Natural killer cell treated with Interleukin-12 subunit alpha and Interleukin-12 subunit beta and Interleukin-15 and Interleukin-18, amount 100 ng/mL, for 72 hours (primary cell): ENCODE measurements around the gene TPK1. TPM values are rescaled to one million over a fixed set of nuclear protein-coding genes. Genes with fewer than 3 reads are reported as not detected.
A peak's percentile ranks its signal among the peaks of the same experiment; 100 is the strongest.
"Not testable (repeated sequence)": the region's sequence is repeated elsewhere in the genome, so short reads cannot be mapped to it uniquely, and the experiment has no call there.

Experiments
- ATAC-seq, 2 donors: fragments of 150-1000 bp; cut with Tn5 transposase in 1 of 2; sonication (Bioruptor Pico), chemical (Tn5 transposase) in 1 of 2; 2 replicates each; pipeline ENCODE4 v1.10.0; 2021
- DNase-seq: peaks from one replicate; pipeline ENCODE4 v3.0.0; 2022; ENCODE audit warnings: low spot score
- H3K27ac Mint-ChIP-seq, 2 donors: 1 replicate in 1 of 2; 2 replicates in 1 of 2; pipeline ENCODE4 v1.8.0; 2022; ENCODE audit warnings: mixed read lengths in 2 of 2, mild to moderate bottlenecking in 1 of 2, moderate library complexity in 1 of 2
- H3K27me3 Mint-ChIP-seq, 2 donors: 1 replicate in 1 of 2; 2 replicates in 1 of 2; pipeline ENCODE4 v1.8.0; 2022; ENCODE audit warnings: mixed read lengths in 2 of 2
- H3K36me3 Mint-ChIP-seq: one replicate; pipeline ENCODE4 v1.8.0; 2022; ENCODE audit warnings: mixed read lengths
- H3K4me1 Mint-ChIP-seq, 2 donors: 1 replicate in 1 of 2; 2 replicates in 1 of 2; pipeline ENCODE4 v1.8.0; 2022; ENCODE audit warnings: low read depth in 2 of 2, mixed read lengths in 2 of 2, mild to moderate bottlenecking in 1 of 2
- H3K4me3 Mint-ChIP-seq: one replicate; pipeline ENCODE4 v1.8.0; 2022; ENCODE audit warnings: mixed read lengths
- H3K9me3 Mint-ChIP-seq: 2 replicates; pipeline ENCODE4 v1.8.0; 2022; ENCODE audit warnings: mixed read lengths
- total RNA-seq, 2 donors: library from RNA; stranded (reverse); gene quantifications; one replicate each; pipeline ENCODE4 v1.2.3, GENCODE V29; 2022

TPK1 gene
- total RNA-seq, 2 donors from 2014 or later, result 10.7 to 13.0 TPM

DNA sequence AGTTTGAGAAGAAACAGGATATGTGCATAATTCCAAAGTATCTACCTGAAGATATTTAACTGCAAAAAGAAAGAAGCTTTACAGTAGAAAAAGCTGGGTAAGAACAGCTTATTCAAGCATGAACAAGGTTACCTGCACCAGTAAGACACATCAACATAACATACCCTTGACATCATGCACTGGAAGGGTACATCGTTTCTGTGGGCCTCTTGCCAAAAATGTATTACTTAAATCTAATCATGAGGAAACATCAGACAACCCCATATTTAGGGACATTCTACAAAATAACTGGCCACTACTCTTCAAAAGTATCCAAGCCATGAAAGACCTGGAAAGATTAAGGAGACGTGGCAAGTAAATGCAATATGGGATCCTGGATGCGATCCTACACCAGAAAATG is 18.9 kb downstream of the TPK1 start:
- Mint-ChIP-seq H3K4me1 (peaks cover 36 to 41% of the 10 kb centered on the region in 2 donors), H3K4me3 (no peak overlapping the region), H3K27me3 (no peaks in the 10 kb centered on the region), H3K36me3 (no peaks in the 10 kb centered on the region), H3K9me3 (no peaks in the 10 kb centered on the region), H3K27ac (no peak overlapping the region)
- DNase-seq (no peak), ATAC-seq (no peak)

DNA sequence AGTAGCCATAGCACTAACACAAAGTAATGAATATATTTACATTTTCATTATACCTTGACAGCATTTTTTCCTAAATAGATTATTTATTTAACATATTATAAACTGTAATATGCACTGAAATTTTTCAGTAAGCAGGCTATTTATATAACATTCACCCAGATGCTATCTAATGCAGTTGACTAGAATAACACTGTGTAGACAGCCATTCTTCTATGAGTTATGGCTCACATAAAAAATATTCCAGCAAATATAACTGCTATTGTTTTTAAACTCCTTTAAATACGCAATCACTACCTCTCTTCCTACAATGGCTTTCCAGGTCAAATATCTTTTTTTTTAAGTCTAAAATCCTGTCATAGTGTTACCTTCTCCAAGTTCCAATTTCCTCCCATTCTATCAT is 21.6 kb downstream of the TPK1 start:
- no peaks in the 10 kb centered on the region for H3K9me3 Mint-ChIP-seq
- H3K36me3 Mint-ChIP-seq, result no peaks in the 10 kb centered on the region
- ATAC-seq, result no peak
- H3K4me3 Mint-ChIP-seq, result no peak overlapping the region
- no peaks in the 10 kb centered on the region for H3K27me3 Mint-ChIP-seq
- H3K27ac Mint-ChIP-seq, result peak overlapping the region in 1 of 2 donors; percentile 42
- peaks cover 29 to 34% of the 10 kb centered on the region in 2 donors for H3K4me1 Mint-ChIP-seq
- no peak for DNase-seq

GRCh38 chr7:144812379-144813283 is 23.2 kb downstream of the TPK1 start:
- DNase-seq, result no peak
- ATAC-seq, result peak; percentile 86
- Mint-ChIP-seq H3K27me3 (no peaks in the 10 kb centered on the region), H3K36me3 (no peaks in the 10 kb centered on the region), H3K27ac (peak overlapping the region; percentile 89 to 96), H3K9me3 (no peaks in the 10 kb centered on the region), H3K4me3 (peak overlapping the region; percentile 82), H3K4me1 (peaks cover 18 to 28% of the 10 kb centered on the region in 2 donors)

DNA sequence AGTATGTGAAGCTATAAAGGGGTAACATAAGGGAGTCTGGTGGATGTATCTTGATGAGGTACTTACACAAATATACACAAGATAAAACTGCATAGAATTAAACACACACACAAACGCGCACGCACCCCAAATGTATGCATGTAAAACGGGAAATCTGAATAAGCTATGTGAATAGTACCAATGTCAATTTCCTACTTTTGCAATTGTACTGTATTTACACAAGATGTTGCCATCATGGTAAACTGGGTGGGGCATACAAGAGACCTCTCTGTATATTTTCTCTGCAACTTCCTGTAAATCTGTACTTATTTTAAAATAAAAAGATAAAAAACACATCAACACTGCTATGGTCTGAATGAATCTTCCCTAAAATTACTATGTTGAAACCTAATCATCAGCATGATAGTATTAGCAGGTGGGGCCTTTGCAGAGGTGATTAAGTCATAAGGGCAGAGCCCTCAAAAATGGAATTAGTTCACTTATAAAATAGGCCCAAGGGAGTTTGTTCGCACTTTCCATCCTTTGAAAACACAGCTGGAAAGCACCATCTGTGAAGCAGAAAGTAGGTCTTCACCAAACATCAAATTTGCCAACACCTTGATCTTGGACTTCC is 30.1 kb downstream of the TPK1 start:
- Mint-ChIP-seq H3K36me3 (peaks cover 5% of the 10 kb centered on the region), H3K27ac (no peak overlapping the region), H3K9me3 (no peaks in the 10 kb centered on the region), H3K27me3 (no peaks in the 10 kb centered on the region), H3K4me3 (no peak overlapping the region), H3K4me1 (peaks cover 6 to 9% of the 10 kb centered on the region in 2 donors)
- DNase-seq (no peak), ATAC-seq (no peak)

DNA sequence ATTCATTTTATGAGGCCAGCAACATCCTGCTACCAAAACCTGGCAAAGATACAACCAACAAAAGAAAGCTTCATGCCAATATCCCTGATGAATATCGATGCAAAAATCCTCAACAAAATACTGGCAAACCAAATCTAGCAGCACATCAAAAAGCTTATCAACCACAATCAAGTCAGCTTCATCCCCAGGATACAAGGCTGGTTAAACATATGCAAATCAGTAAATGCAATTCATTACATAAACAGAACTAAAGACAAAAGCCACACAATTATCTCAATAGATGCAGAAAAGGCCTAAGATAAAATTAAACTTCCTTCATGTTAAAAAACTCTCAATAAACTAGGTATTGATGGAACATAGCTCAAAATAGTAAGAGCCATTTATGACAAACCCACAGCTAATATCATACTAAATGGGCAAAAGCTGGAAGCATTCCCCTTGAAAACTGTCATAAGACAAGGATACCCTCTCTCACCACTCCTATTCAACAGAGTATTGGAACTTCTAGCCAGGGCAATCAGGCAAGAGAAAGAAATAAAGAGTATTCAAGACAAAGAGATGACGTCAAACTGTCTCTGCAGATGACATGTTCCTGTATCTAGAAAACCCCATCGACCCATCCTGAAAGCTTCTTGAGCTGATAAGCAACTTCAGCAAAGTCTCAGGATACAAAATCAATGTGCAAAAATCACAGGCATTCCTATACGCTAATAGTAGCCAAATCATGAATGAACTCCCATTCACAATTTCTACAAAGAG is 35.0 kb downstream of the TPK1 start:
- not testable (repeated sequence) for H3K9me3 Mint-ChIP-seq, ATAC-seq, H3K27ac Mint-ChIP-seq, H3K4me3 Mint-ChIP-seq, DNase-seq, H3K27me3 Mint-ChIP-seq
- peaks cover 19% of the 10 kb centered on the region for H3K36me3 Mint-ChIP-seq
- peaks cover 0 to 15% of the 10 kb centered on the region in 2 donors for H3K4me1 Mint-ChIP-seq

GRCh38 chr7:144796919-144797318 is 38.9 kb downstream of the TPK1 start:
- ATAC-seq (no peak), DNase-seq (no peak)
- H3K27ac Mint-ChIP-seq, result no peak overlapping the region
- H3K36me3 Mint-ChIP-seq, result peaks cover 15% of the 10 kb centered on the region
- no peaks in the 10 kb centered on the region for H3K27me3 Mint-ChIP-seq
- H3K4me1 Mint-ChIP-seq, result peaks cover 0 to 13% of the 10 kb centered on the region in 2 donors
- H3K9me3 Mint-ChIP-seq, result peaks cover 3% of the 10 kb centered on the region
- no peak overlapping the region for H3K4me3 Mint-ChIP-seq

DNA sequence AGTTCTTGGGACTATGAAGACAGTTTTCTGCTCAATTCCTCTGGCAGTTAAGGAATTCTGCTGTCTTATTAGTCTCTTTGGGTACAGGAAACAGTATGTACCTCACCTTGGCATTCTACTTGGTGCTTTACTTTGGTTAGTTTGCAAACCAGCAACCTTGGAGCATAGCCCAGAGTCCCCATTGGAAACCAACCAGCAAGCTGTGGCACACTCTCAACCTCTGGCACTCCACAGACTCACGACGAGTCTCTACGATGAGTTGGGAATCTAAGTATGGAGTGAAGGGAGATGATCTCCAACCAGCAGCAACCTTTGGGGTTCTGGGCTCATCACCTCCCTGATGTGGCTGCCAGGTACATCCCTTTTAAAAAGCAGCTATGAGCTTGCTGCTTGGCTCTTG is 43.8 kb downstream of the TPK1 start:
- Mint-ChIP-seq H3K4me1 (peaks cover 0 to 5% of the 10 kb centered on the region in 2 donors), H3K9me3 (no peaks in the 10 kb centered on the region), H3K27me3 (no peaks in the 10 kb centered on the region), H3K4me3 (no peak overlapping the region), H3K36me3 (no peaks in the 10 kb centered on the region), H3K27ac (no peak overlapping the region)
- DNase-seq (no peak), ATAC-seq (no peak)

DNA sequence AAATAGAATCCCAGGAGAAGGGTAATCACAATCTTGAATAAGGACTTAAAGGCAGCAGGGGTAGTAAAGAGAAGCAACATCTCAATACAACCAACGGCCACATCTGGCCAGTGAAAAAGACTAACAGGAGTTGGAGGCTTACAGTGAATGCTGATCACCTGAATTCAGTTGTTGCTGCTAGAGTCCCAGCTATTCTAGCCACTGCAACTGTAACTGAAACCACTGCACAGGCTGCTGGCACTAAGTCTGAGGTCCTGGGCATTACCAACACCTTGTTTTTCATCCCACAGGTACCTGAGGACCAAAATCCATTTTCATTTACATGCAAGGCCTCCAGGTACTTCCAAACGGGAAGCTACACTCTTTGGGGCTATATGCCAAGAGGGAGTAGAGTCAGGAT is 44.4 kb downstream of the TPK1 start:
- H3K9me3 Mint-ChIP-seq, result no peaks in the 10 kb centered on the region
- no peak overlapping the region for H3K27ac Mint-ChIP-seq
- peaks cover 0 to 8% of the 10 kb centered on the region in 2 donors for H3K4me1 Mint-ChIP-seq
- H3K27me3 Mint-ChIP-seq, result no peaks in the 10 kb centered on the region
- ATAC-seq (no peak), DNase-seq (no peak)
- H3K4me3 Mint-ChIP-seq, result no peak overlapping the region
- no peaks in the 10 kb centered on the region for H3K36me3 Mint-ChIP-seq

DNA sequence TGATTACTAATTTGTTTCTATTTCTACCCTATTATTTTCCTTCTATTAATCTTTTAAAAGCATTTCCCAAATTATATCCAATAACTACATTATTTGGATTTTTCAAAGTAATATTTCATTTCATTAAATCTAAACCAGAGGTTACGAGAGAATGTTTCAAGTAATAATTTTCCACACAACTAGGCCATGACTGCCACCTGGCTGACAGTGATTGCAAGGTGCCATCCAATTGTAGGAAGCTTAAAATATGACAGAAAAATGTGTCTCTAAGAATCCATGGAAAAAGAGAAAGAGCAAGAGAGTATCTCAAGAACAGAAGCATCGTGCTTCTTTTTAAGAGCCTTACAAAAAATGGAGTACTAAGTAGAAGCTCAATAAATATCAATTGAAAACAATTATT is 48.7 kb downstream of the TPK1 start:
- DNase-seq, result no peak
- no peaks in the 10 kb centered on the region for H3K9me3 Mint-ChIP-seq

DNA sequence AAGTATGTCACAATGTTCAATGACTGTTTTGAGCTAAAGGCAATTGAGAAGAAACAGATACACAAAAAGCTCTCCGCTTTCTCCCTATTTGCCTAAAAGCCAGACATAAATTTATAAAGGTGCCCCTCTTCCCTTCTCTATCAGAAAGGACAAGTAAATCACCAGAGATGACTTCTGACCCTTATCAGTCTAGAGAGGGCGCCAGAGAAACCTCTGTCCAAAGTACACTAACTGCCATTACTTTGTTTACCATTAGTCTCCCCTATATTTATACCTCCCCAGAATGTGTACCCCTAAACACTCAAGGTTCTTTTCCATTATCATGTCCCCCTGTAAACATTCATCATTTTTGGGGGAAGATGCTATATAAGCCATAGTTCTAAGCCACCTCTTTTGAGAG is 49.3 kb downstream of the TPK1 start:
- Mint-ChIP-seq H3K36me3 (no peaks in the 10 kb centered on the region), H3K27me3 (no peaks in the 10 kb centered on the region), H3K9me3 (no peaks in the 10 kb centered on the region), H3K4me3 (no peak overlapping the region), H3K4me1 (peaks cover 5 to 8% of the 10 kb centered on the region in 2 donors), H3K27ac (peak overlapping the region in 1 of 2 donors; percentile 58)
- ATAC-seq (no peak), DNase-seq (no peak)

More for the DNA sequence above, 48.7 kb downstream of the TPK1 start:
- no peak for ATAC-seq
- Mint-ChIP-seq H3K27ac (peak overlapping the region in 1 of 2 donors; percentile 58), H3K4me1 (peaks cover 5 to 8% of the 10 kb centered on the region in 2 donors), H3K27me3 (no peaks in the 10 kb centered on the region), H3K4me3 (no peak overlapping the region), H3K36me3 (no peaks in the 10 kb centered on the region)

DNA sequence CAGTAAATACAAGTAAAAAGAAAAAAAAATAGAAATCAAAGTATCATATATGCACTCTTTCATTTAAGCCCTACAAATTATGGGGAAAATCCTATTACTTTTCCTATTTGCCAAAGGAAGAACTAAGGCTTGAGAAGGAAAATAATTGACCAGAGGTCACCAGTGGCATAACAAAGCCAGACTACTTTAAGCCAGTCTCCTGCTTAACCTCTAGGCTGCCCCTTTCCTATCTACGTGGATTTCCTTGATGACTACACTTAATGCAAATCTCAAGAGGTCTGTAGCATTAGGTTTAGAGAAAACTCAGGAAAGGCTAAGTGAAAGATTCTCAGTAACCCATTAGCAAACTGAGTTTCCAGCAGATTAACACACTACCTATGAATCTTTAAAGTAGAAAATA is 49.8 kb downstream of the TPK1 start:
- DNase-seq (no peak), ATAC-seq (no peak)
- Mint-ChIP-seq H3K27ac (peak overlapping the region in 1 of 2 donors; percentile 58), H3K36me3 (no peaks in the 10 kb centered on the region), H3K27me3 (no peaks in the 10 kb centered on the region), H3K4me1 (peaks cover 5 to 8% of the 10 kb centered on the region in 2 donors), H3K4me3 (no peak overlapping the region), H3K9me3 (no peaks in the 10 kb centered on the region)

DNA sequence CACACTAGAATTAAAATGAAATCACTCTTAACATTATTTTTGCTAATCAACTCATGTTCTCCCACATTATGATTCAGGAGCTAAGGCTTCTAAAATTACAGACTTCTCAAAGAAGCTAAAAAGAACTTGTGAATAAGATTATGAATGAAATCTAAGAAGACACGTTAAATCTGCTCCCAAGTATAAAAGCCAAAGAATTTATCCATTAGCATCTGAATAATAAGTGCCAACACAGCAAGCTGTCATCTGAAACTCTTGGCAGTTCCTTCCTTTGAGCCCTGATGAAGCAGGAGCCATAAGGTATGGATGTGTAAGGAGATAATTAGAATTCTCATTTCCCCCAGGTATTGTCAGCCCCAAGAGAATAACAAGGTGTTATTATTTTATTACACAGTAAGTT is 50.3 kb downstream of the TPK1 start:
- H3K27me3 Mint-ChIP-seq, result no peaks in the 10 kb centered on the region
- DNase-seq, result no peak
- no peaks in the 10 kb centered on the region for H3K9me3 Mint-ChIP-seq
- ATAC-seq, result no peak
- no peak overlapping the region for H3K4me3 Mint-ChIP-seq
- H3K27ac Mint-ChIP-seq, result no peak overlapping the region
- no peaks in the 10 kb centered on the region for H3K36me3 Mint-ChIP-seq
- peaks cover 5 to 8% of the 10 kb centered on the region in 2 donors for H3K4me1 Mint-ChIP-seq

GRCh38 chr7:144784943-144785342 is 50.9 kb downstream of the TPK1 start:
- ATAC-seq, result no peak
- Mint-ChIP-seq H3K4me3 (no peak overlapping the region), H3K27ac (no peak overlapping the region), H3K36me3 (no peaks in the 10 kb centered on the region), H3K9me3 (no peaks in the 10 kb centered on the region), H3K4me1 (peaks cover 5 to 8% of the 10 kb centered on the region in 2 donors), H3K27me3 (no peaks in the 10 kb centered on the region)
- no peak for DNase-seq

GRCh38 chr7:144784441-144784840 is 51.4 kb downstream of the TPK1 start:
- no peak overlapping the region for H3K4me3 Mint-ChIP-seq
- DNase-seq, result no peak
- H3K9me3 Mint-ChIP-seq, result no peaks in the 10 kb centered on the region
- no peaks in the 10 kb centered on the region for H3K36me3 Mint-ChIP-seq
- ATAC-seq, result no peak
- no peak overlapping the region for H3K27ac Mint-ChIP-seq
- peaks cover 5 to 8% of the 10 kb centered on the region in 2 donors for H3K4me1 Mint-ChIP-seq
- H3K27me3 Mint-ChIP-seq, result no peaks in the 10 kb centered on the region
